HG02938 (cell line): ENCODE data around the gene OR5A2.
A peak's percentile ranks its signal among the peaks of the same experiment; 100 is the strongest.
"Not testable (repeated sequence)": the region's sequence is repeated elsewhere in the genome, so short reads cannot be mapped to it uniquely, and the experiment has no call there.

Experiments
- ATAC-seq: cut with Tn5 transposase; IDR thresholded peaks from one replicate; pipeline ENCODE4 v1.9.1; 2021; ENCODE audit warnings: mild to moderate bottlenecking, moderate library complexity; ENCODE audit not compliant: unreplicated experiment

OR5A2 gene

DNA sequence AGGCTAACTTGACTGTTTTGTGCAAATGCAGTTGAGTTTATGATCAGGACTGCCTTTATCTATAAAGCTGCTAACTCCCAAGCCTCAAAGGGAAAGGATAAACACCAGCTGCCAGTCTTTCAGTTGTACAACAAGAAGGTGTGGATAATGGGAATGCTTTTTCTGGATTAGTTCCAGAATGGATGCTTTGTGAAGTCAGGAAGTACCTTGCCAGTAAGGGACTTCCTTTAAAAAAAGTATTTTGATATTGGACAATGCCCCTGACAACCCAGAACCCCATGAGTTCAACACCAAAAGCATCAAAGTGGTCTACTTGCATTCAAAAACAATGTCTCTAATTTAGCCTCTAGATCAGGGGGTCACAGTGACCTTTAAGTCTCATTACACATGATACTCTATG is 32.0 kb downstream of the OR5A2 start:
- no peak for ATAC-seq

GRCh38 chr11:59380263-59381059 is 45.8 kb downstream of the OR5A2 start:
- peak; percentile 96 for ATAC-seq

DNA sequence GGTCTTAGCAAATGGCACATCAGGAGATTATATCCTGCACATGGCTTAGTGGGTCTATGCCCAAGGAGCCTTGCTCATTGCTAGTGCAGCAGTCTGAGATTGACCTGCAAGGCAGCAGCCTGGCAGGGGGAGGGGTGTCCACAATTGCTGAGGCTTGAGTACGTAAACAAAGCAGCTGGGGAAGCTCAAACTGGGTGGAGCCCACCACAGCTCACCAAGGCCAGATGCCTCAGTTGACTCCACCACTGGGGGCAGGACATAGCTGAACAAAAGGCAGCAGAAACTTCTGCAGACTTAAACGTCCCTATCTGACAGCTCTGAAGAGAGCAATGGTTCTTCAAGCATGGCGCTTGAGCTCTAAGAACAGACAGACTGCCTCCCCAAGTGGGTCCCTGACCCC is 53.9 kb downstream of the OR5A2 start:
- ATAC-seq = not testable (repeated sequence)

GRCh38 chr11:59368238-59369022 is 57.8 kb downstream of the OR5A2 start:
- no peak for ATAC-seq
